Omental fat pad (tissue), 4 donors: ENCODE measurements around the gene CPNE5. TPM values are rescaled to one million over a fixed set of nuclear protein-coding genes. Genes with fewer than 3 reads are reported as not detected.

ENCODE experiments used
- ATAC-seq: fragments of 150-250 bp; one replicate; pipeline ENCODE4 v1.9.1; 2016; ENCODE audit warnings: mild to moderate bottlenecking, moderate library complexity; ENCODE audit not compliant: low FRiP score
- DNase-seq: peaks from one replicate; pipeline ENCODE4 v3.0.0-alpha.2; 2019; ENCODE audit warnings: low spot score
- total RNA-seq, 4 donors: library from RNA; depleted of rRNA; stranded (reverse); fragments of >200 nt; gene quantifications; one replicate each; pipeline ENCODE4 v1.1.0, GENCODE V29; 2016
- TF ChIP-seq, protein P1 (sequence below), 3 donors: fragments of 450-650 bp; IDR thresholded peaks; one replicate each; pipeline ENCODE4 v1.5.1; 2016 to 2017; ENCODE audit warnings: antibody characterized with exemption in 3 of 3, mild to moderate bottlenecking in 3 of 3, moderate library complexity in 2 of 3

CPNE5 gene
- total RNA-seq, 4 donors from 2014 or later = 0.47 to 20.3 (median 7.6) TPM

DNA sequence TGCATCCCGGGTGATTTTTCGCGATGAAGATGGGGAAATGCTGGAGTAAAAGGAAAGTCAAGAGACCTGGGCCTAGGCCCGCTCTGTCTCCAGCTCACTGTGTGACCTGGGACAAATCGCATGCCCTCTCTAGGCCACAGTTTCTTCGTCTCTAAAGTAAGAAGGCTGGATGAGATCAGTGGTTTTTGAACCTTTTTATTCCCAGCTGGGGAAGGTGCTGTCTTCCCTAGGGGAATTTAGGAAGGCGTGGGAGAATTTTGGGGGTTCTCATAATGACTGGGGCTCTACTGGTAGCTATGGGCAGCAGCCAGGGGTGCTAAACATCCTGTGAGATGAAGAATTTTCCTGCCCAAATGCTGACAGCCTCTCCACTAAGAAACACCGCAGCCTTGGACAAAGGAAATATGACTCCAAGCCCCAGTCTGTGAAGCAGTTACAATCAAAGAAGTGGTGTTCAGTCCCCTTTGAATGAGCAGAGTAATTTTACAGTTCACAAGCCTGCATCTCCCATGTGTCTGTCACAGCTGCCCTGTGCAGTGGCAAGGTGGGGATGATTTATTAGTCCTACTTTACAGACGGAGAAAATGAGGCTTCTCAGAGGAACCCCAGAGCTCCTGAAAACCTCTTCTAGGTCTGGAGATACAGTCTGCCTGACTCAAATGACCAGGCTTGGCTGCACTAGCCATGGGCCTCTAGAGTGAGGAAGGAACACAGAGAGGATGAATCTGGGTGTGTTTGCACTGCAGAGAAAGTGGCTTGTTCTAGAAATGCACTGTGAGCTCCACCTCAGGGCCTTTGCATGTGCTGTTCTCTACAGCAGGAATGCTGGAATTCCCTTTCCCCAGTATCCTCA, 84.4 kb downstream of the CPNE5 start:
- TF ChIP-seq, protein P1, sequence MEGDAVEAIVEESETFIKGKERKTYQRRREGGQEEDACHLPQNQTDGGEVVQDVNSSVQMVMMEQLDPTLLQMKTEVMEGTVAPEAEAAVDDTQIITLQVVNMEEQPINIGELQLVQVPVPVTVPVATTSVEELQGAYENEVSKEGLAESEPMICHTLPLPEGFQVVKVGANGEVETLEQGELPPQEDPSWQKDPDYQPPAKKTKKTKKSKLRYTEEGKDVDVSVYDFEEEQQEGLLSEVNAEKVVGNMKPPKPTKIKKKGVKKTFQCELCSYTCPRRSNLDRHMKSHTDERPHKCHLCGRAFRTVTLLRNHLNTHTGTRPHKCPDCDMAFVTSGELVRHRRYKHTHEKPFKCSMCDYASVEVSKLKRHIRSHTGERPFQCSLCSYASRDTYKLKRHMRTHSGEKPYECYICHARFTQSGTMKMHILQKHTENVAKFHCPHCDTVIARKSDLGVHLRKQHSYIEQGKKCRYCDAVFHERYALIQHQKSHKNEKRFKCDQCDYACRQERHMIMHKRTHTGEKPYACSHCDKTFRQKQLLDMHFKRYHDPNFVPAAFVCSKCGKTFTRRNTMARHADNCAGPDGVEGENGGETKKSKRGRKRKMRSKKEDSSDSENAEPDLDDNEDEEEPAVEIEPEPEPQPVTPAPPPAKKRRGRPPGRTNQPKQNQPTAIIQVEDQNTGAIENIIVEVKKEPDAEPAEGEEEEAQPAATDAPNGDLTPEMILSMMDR (IDR thresholded peaks at IDR 0.05) = no peak
- no peak for DNase-seq
- no peak for ATAC-seq

DNA sequence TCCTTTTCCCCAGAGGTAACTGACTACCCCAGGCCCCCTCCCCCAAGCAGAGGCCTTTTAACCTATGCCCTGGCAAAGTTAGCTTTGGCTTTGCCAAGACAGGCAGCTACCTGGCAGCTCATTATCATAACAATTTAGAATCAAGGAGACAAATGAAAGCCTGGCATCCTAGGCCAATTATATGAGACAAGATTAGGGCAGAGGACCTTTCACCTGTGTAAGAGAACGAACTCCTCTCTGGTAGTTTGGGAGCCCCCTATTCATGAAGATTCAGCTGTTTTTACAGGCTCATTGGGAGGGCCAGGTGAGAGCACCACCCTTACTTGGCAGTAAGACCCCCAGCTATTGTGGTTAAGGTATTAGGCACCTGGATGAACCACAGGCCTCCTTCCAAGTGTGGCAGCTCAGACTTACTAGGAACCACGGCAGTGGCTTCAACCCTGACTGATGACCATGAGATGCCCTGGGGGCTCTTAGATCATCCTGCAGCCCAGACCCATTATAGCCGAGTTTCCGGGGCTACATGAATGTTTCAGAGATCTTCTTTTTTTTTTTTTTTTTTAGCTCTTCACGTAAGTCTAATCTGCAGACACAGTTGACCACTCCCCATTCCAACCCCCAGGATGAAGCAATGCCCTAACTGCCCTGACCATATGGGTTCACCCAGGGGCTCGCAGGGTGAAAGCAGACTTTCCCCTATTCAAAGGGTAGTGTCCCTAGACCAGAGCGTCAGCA, 85.4 kb downstream of the CPNE5 start:
- ATAC-seq (no peak), DNase-seq (no peak)
- TF ChIP-seq, protein P1 (IDR thresholded peaks at IDR 0.05) = no peak

DNA sequence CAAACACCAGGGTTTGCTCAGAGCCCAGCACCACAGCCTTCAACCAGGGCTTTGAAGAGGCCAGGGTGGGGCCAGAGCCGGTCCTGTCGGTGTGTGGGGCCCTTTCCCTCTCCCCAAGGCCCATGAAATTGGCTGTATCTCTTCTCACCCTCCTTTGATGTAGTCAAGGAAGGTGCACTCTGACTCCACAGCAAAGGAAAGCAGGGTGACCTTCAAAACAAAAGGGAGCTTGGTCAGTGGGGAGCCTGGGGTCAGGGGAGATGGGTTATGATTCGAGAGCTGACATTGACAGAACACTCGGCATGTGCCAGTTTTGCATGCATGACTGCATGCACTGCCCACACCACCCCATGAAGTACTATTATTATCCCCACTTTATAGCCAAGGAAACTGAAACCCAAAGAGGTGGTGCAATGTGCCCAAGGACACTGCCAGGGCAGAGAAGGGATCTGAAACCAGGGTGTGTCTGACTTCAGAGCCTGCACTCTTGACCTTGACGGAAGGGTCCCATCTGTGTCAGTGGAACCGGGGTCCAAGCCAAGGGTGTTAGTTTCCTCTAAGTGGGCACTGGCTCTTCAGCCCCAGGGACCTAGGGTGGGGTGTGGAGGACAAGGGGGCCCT, 86.2 kb downstream of the CPNE5 start:
- TF ChIP-seq, protein P1 (IDR thresholded peaks at IDR 0.05) = no peak
- DNase-seq (no peak), ATAC-seq (no peak)

DNA sequence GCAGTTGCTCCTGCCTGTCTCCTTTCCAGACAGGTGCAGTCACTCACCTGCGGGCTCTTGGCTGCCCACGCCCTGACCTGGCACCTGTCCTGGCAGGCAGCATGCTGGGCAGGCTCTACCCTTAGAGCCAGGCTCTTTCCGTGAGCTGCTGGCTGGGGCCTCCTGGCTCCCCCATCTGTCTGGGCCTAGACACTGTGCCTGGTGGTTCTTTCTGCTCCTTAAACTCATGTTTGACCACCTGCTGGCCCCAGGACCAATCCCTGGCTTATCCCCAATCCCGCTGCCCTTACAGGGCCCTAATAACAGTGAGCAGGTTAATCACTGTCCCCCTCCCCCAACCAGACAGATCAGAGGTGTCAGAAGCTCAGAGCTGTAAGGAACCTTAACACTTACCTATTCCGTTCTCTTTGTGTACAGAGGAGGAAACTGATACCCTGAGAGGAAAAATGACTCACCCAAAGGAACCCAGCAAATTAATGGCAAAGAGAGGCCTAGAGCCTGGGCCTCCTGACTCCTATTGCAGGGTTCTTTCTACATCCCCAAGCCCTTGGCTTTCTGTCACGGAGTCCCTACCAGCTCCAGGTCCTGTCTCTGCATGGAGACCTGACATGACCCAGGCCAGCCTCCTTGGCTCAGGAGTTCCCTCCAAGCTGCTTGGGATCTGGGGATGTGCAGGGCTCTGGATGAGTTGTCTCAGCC, 86.9 kb downstream of the CPNE5 start:
- no peak for ATAC-seq
- DNase-seq = no peak

DNA sequence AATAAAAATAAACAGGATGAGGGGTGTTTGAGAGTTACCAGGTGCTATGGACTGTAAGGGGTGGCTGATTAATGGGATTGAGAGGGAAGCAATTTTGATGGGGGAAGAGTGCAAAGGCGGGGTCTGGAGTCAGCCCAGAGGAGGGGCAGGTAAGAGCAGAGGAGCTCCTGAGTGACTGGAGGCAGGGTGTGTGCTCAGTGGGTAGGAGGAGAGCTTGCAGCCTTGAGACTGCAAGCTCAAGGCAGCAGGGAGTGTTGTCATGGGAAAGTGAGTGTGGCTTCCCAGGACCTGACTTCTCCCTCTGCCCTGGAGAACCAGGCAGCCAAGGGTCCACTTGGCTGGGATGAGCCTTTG, 87.4 kb downstream of the CPNE5 start:
- TF ChIP-seq, protein P1 (IDR thresholded peaks at IDR 0.05) = no peak
- ATAC-seq (no peak), DNase-seq (no peak)

More for the DNA sequence above, 86.9 kb downstream of the CPNE5 start:
- TF ChIP-seq, protein P1 (IDR thresholded peaks at IDR 0.05) = no peak

DNA sequence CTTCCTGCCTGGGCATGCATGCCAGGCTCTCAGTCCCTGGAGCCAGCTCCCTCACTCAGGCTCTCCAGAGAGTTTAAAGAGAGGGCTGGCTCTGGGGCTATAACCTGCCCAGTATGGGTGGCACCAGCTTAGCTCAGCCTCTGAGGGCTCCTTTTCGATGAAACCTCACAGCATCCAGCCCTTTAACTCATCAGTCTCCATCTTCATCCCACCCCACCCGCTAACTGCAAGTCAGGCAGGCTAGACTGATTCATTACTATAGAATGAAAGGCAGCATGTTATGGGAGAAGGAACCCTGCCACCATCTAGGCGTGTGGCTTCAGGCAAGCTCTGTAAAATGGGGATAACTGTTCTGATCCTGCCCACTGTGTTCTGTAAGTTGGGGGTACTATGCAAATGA, 88.2 kb downstream of the CPNE5 start:
- TF ChIP-seq, protein P1 (IDR thresholded peaks at IDR 0.05) = no peak
- ATAC-seq = no peak
- DNase-seq = no peak
